GOT3 (cell line): Measurements from ENCODE around the gene HNMT.
"Not testable (repeated sequence)": the region's sequence is repeated elsewhere in the genome, so short reads cannot be mapped to it uniquely, and the experiment has no call there.

Experiments used
- DNase-seq: peaks from one replicate; lab custom pipeline; 2025; ENCODE audit warnings: mixed read lengths; lab: John Stamatoyannopoulos, UW

HNMT gene

GRCh38 chr2:138043588-138043987, 79.3 kb downstream of the HNMT start:
- not testable (repeated sequence) for DNase-seq

GRCh38 chr2:138058427-138058826, 94.2 kb downstream of the HNMT start:
- DNase-seq = no peak

GRCh38 chr2:138059487-138060300, 95.4 kb downstream of the HNMT start:
- DNase-seq = no peak

- no peak for DNase-seq
Measured at GRCh38 chr2:138060301-138060635, 96.0 kb downstream of the HNMT start.

GRCh38 chr2:138061961-138062360, 97.7 kb downstream of the HNMT start:
- no peak for DNase-seq

GRCh38 chr2:138063181-138063580, 98.9 kb downstream of the HNMT start:
- DNase-seq = no peak
